ENCODE data around the gene TLE4.
"Not testable (repeated sequence)": the region's sequence is repeated elsewhere in the genome, so short reads cannot be mapped to it uniquely, and the experiment has no call there.

The TLE4 gene

GRCh38 chr9:79571309-79572031 is at the start of gene TLE4:
Gene TLE4, plus strand, starts transcription at chr9:79571965. Its CDS starts 826 bp downstream, at chr9:79572791.
- DNase-seq: peak; percentile 99

GRCh38 chr9:79522793-79523192 is 49.0 kb upstream of the TLE4 start:
- DNase-seq: no peak

DNA sequence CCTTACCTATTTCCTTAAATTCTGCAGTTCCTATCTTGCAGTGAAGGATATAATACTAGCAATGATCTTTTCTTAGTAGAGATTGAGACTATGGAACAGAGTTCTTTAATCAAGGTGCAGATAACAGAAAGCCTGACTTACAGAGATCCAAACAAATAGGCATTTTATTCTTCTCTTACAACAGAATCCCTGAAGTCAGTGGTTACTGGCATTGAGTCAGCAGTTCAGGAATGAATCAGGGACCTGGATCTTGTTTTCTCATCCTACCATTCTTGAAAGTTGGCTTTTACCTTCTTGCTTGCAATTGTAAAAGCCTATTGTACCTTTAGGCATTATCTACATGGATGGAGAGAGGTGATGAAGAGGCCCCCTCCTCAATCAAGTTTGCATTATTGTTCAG is 47.5 kb upstream of the TLE4 start:
- no peak for DNase-seq

GRCh38 chr9:79526149-79526672 is 45.6 kb upstream of the TLE4 start:
- no peak for DNase-seq

GRCh38 chr9:79535534-79535933 is 36.2 kb upstream of the TLE4 start:
- no peak for DNase-seq

- no peak for DNase-seq
Measured at GRCh38 chr9:79537838-79538237, 33.9 kb upstream of the TLE4 start.

- no peak for DNase-seq
Measured at GRCh38 chr9:79542735-79543620, 28.8 kb upstream of the TLE4 start.

- DNase-seq: not testable (repeated sequence)
Measured at GRCh38 chr9:79544375-79544774, 27.4 kb upstream of the TLE4 start.

- no peak for DNase-seq
Measured at GRCh38 chr9:79551586-79551985, 20.2 kb upstream of the TLE4 start.

DNA sequence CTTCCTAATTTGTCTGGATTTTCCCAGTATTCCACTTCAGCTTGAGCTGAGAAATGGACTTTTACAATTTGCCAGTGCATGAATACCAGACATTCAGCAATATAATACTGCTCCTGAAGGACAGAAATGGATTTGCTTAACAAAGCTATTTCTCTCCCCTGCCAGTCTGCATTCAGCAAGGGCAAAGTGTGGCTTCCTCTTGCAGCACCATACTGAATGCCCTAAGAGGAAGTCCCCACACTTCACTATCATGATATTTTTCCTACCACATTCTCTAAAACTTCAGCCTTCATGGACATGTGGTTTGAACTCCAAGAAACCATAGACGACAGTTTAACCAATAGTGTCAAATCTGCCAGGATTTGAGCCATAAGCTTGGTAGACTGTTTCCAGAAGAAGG is 19.8 kb upstream of the TLE4 start:
- no peak for DNase-seq

GRCh38 chr9:79555474-79556089 is 16.2 kb upstream of the TLE4 start:
- no peak for DNase-seq

- DNase-seq: peak; percentile 26
Measured at GRCh38 chr9:79559495-79560181, 12.1 kb upstream of the TLE4 start.

DNA sequence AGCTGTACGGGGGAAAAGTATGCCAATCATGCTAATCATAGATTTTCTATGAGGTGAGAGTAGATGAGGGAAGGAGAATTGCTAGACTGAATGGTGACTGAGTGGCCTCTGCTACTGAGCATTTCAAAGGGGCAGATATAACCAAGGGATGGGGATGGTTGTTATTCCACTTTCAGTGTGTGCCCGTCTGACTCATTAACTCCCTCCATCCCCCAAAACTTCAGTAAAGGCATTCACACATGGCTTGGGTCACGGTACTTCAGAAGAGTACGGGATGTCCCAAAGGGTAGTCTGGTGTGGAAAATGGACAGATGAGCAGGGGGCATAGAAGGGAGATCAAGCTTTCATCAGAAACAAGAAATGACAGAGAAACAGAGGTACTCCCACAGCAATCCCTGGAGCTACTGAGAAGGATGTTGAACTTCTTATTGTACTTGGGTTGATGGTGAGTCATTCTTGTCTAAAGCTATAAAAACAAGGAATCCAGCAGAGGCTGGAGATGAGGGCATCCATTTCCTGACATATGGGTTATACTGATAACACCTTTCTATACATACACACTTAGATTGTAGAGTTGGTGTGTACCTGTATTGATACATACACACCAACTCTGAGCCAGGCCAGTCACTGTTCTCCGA is 8.9 kb upstream of the TLE4 start:
- no peak for DNase-seq

GRCh38 chr9:79564105-79564504 is 7.7 kb upstream of the TLE4 start:
- DNase-seq: no peak

DNA sequence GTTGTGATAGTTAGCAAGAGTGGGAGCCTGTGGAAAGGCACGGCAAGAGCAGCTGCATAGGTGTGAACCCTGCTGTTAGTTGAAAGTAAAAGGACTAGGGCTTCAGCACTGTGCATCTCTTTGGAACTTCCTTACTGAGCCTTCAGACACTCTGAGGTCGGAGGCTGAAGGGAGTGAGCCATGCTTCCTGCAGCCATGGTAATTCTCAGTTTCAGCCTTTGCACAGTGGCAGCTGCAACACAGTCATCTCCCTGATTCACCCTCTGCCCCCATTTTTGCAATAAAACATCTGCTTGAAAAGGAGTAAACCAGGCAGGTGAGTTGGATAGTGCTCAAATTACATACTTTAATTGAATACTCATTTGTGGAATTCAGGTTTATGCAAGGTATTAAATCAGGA is 6.5 kb upstream of the TLE4 start:
- DNase-seq: no peak

GRCh38 chr9:79567671-79568098 is 4.1 kb upstream of the TLE4 start:
- no peak for DNase-seq

GRCh38 chr9:79568337-79569101 is 3.2 kb upstream of the TLE4 start:
- DNase-seq: no peak

- DNase-seq: no peak
Measured at GRCh38 chr9:79569814-79570447, 1.8 kb upstream of the TLE4 start.

GRCh38 chr9:79570448-79571308 is 1.1 kb upstream of the TLE4 start:
- DNase-seq: no peak

DNA sequence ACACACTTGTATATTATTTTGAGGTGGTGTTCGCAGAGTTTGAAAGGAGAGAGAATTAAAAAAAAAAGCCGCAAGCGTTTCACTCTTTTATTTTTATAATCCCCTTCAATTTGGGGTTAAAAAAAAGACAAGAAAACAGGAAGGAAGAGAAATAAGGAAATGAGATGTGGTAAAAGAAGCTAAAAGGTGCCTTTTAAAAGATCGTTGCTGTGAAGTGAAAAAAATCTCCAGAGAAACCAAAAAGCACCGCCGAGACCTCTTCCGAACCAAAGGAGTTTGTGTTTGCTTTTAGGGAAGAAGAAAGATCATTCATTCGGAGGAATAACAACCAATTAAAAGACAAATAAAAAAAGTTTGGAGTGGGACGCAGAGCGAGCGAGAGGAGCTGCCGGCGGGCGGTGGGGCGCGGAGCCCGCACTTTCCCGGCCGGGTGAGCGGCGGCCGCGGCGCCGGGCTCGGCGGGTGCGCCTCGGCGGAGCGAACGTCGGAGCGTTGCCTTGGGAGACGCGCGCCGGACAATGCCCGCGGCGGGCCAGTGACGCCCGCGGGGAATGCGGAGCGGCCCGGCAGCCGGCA is 355 bp downstream of the TLE4 start:
- no peak for DNase-seq
